Hepatocyte (in vitro differentiated cells): Measurements from ENCODE around the gene CTNNA3. TPM values are rescaled to one million over a fixed set of nuclear protein-coding genes. Genes with fewer than 3 reads are reported as not detected.

ENCODE experiments used
- DNase-seq: peaks from one replicate; pipeline ENCODE4 v3.0.0-alpha.2; 2016; ENCODE audit warnings: low spot score
- H2AFZ ChIP-seq: fragments of 200-600 bp; sonication (generic); 2 replicates; pipeline ENCODE4 v1.6.0; 2016; ENCODE audit warnings: antibody characterized with exemption, mild to moderate bottlenecking
- H3K27ac ChIP-seq: fragments of 200-600 bp; sonication (generic); 2 replicates; pipeline ENCODE4 v1.5.1; 2016; ENCODE audit warnings: mild to moderate bottlenecking
- H3K27me3 ChIP-seq: fragments of 200-600 bp; sonication (generic); 2 replicates; pipeline ENCODE4 v1.6.1; 2016
- H3K36me3 ChIP-seq: fragments of 200-600 bp; sonication (generic); replicated peaks from 2 replicates; pipeline ENCODE4 v1.5.1; 2016; ENCODE audit warnings: low read depth; ENCODE audit not compliant: insufficient read depth
- H3K4me1 ChIP-seq: fragments of 200-600 bp; sonication (generic); 2 replicates; pipeline ENCODE4 v1.5.1; 2016; ENCODE audit warnings: mild to moderate bottlenecking, moderate library complexity; ENCODE audit not compliant: insufficient read depth
- H3K4me2 ChIP-seq: fragments of 200-600 bp; sonication (generic); 2 replicates; pipeline ENCODE4 v1.6.0; 2016
- H3K4me3 ChIP-seq: fragments of 200-600 bp; sonication (generic); 2 replicates; pipeline ENCODE4 v1.5.1; 2016; ENCODE audit warnings: mild to moderate bottlenecking
- H3K79me2 ChIP-seq: fragments of 200-600 bp; sonication (generic); 2 replicates; pipeline ENCODE4 v1.6.0; 2017; ENCODE audit warnings: mild to moderate bottlenecking
- H3K9me2 ChIP-seq: fragments of 200-600 bp; sonication (generic); replicated peaks from 2 replicates; pipeline ENCODE4 v1.6.0; 2017; ENCODE audit warnings: mild to moderate bottlenecking; ENCODE audit not compliant: insufficient read depth
- H3K9me3 ChIP-seq: fragments of 200-600 bp; sonication (generic); 2 replicates; pipeline ENCODE4 v1.5.1; 2016; ENCODE audit warnings: low read depth, mild to moderate bottlenecking
- H4K20me1 ChIP-seq: fragments of 200-600 bp; sonication (generic); 2 replicates; pipeline ENCODE4 v1.6.0; 2016; ENCODE audit warnings: mild to moderate bottlenecking; ENCODE audit not compliant: insufficient read depth, poor library complexity, severe bottlenecking
- CTCF ChIP-seq: fragments of 200-600 bp; sonication (generic); IDR thresholded peaks from 2 replicates; pipeline ENCODE4 v1.5.1; 2016; ENCODE audit warnings: antibody characterized with exemption, mild to moderate bottlenecking; ENCODE audit not compliant: poor library complexity
- EZH2 ChIP-seq: fragments of 200-600 bp; sonication (generic); IDR thresholded peaks from 2 replicates; pipeline ENCODE4 v1.6.1; 2016; ENCODE audit warnings: antibody characterized with exemption, mild to moderate bottlenecking, borderline replicate concordance
- EZH2phosphoT487 ChIP-seq: fragments of 200-600 bp; sonication (generic); IDR thresholded peaks from one replicate; pipeline ENCODE4 v1.6.1; 2018; ENCODE audit warnings: antibody characterized with exemption, mild to moderate bottlenecking, low read depth, moderate library complexity; ENCODE audit not compliant: unreplicated experiment, severe bottlenecking
- WGBS: methylation state at CpG from one replicate; pipeline ENCODE4 v1.1.6; 2016; ENCODE audit warnings: low lambda C conversion rate; ENCODE audit errors: missing lambda C conversion rate; 5-methylcytosine and 5-hydroxymethylcytosine counted together
- polyA plus RNA-seq: library from polyadenylated mRNA; unstranded; fragments of >200 nt; fragmentation: Nextera tagmentation; extraction: Ambion mirVana; gene quantifications from 2 replicates; pipeline ENCODE4 v1.2.1, GENCODE V29; 2016
- total RNA-seq: library from RNA; depleted of rRNA; stranded (reverse); fragments of >200 nt; gene quantifications from 2 replicates; pipeline ENCODE4 v1.2.3, GENCODE V29; 2014

The CTNNA3 gene
- total and polyA plus RNA-seq, 2 experiments from 2014 or later: 12.9 to 25.9 TPM

- no peaks in the 10 kb centered on the region for H3K9me2 ChIP-seq
- no peak overlapping the region for H2AFZ ChIP-seq
- DNase-seq: no peak
- no peaks in the 10 kb centered on the region for H3K27me3 ChIP-seq
- TF ChIP-seq EZH2: no peak
- TF ChIP-seq EZH2phosphoT487: no peak
- TF ChIP-seq CTCF: no peak
- no peak overlapping the region for H3K4me2 ChIP-seq
- H3K79me2 ChIP-seq: no peaks in the 10 kb centered on the region
- no peaks in the 10 kb centered on the region for H3K4me1 ChIP-seq
- 64% methylated on average over 3 of the region's 3 CpGs for WGBS
- H4K20me1 ChIP-seq: no peaks in the 10 kb centered on the region
- no peak overlapping the region for H3K27ac ChIP-seq
- H3K4me3 ChIP-seq: no peak overlapping the region
- no peaks in the 10 kb centered on the region for H3K36me3 ChIP-seq
- no peaks in the 10 kb centered on the region for H3K9me3 ChIP-seq
Measured at GRCh38 chr10:66755474-66755873, 940.5 kb downstream of the CTNNA3 start.

GRCh38 chr10:66752714-66753113 lies 943.3 kb downstream of the CTNNA3 start:
- no peak overlapping the region for H3K27ac ChIP-seq
- H3K4me1 ChIP-seq: no peaks in the 10 kb centered on the region
- no peaks in the 10 kb centered on the region for H4K20me1 ChIP-seq
- H3K79me2 ChIP-seq: no peaks in the 10 kb centered on the region
- no peak overlapping the region for H2AFZ ChIP-seq
- no peaks in the 10 kb centered on the region for H3K9me3 ChIP-seq
- H3K9me2 ChIP-seq: no peaks in the 10 kb centered on the region
- no peak for DNase-seq
- H3K36me3 ChIP-seq: no peaks in the 10 kb centered on the region
- H3K27me3 ChIP-seq: no peaks in the 10 kb centered on the region
- no peak for TF ChIP-seq CTCF
- TF ChIP-seq EZH2: no peak
- TF ChIP-seq EZH2phosphoT487: no peak
- 89% methylated on average over 1 of the region's 1 CpG for WGBS
- H3K4me3 ChIP-seq: no peak overlapping the region
- H3K4me2 ChIP-seq: no peak overlapping the region

- Histone ChIP-seq H3K27me3 (no peaks in the 10 kb centered on the region), H3K79me2 (no peaks in the 10 kb centered on the region), H3K9me2 (no peaks in the 10 kb centered on the region), H2AFZ (no peak overlapping the region), H3K9me3 (no peaks in the 10 kb centered on the region), H4K20me1 (no peaks in the 10 kb centered on the region), H3K4me3 (no peak overlapping the region), H3K36me3 (no peaks in the 10 kb centered on the region), H3K27ac (no peak overlapping the region), H3K4me1 (no peaks in the 10 kb centered on the region), H3K4me2 (no peak overlapping the region)
- WGBS: 96% methylated on average over 1 of the region's 1 CpG
- no peak for TF ChIP-seq CTCF
- no peak for TF ChIP-seq EZH2
- TF ChIP-seq EZH2phosphoT487: no peak
- no peak for DNase-seq
Measured at GRCh38 chr10:66748217-66748616, 947.8 kb downstream of the CTNNA3 start.

GRCh38 chr10:66747451-66747850 lies 948.5 kb downstream of the CTNNA3 start:
- 68% methylated on average over 2 of the region's 2 CpGs for WGBS
- DNase-seq: peak; percentile 5
- no peaks in the 10 kb centered on the region for H3K36me3 ChIP-seq
- no peaks in the 10 kb centered on the region for H3K9me3 ChIP-seq
- no peak overlapping the region for H2AFZ ChIP-seq
- H3K4me3 ChIP-seq: no peak overlapping the region
- no peak overlapping the region for H3K27ac ChIP-seq
- TF ChIP-seq EZH2 (no peak), CTCF (no peak), EZH2phosphoT487 (no peak)
- no peaks in the 10 kb centered on the region for H3K9me2 ChIP-seq
- no peaks in the 10 kb centered on the region for H4K20me1 ChIP-seq
- H3K79me2 ChIP-seq: no peaks in the 10 kb centered on the region
- no peaks in the 10 kb centered on the region for H3K4me1 ChIP-seq
- H3K4me2 ChIP-seq: no peak overlapping the region
- H3K27me3 ChIP-seq: no peaks in the 10 kb centered on the region
